CD4-positive, CD25-positive, alpha-beta regulatory T cell (primary cell): Measurements from ENCODE around the gene ALDH3B2. TPM values are rescaled to one million over a fixed set of nuclear protein-coding genes. Genes with fewer than 3 reads are reported as not detected.
"Not testable (repeated sequence)": the region's sequence is repeated elsewhere in the genome, so short reads cannot be mapped to it uniquely, and the experiment has no call there.

Source experiments
- ATAC-seq, 2 donors: fragments of 150-1000 bp; cut with Tn5 transposase; one replicate each; pipeline ENCODE4 v1.10.0; 2021; ENCODE audit warnings: low read depth in 2 of 2, moderate number of reproducible peaks in 2 of 2, moderate library complexity in 1 of 2
- DNase-seq, 3 donors: peaks; one replicate each; pipeline versions ENCODE4 v3.0.0 to v3.0.0-alpha.2; 2012 to 2022; ENCODE audit warnings: mixed read lengths in 1 of 3
- H3K27ac ChIP-seq: one replicate; pipeline ENCODE4 v1.7.0; 2013; ENCODE audit warnings: mild to moderate bottlenecking, low read length; ENCODE audit not compliant: insufficient read depth, poor library complexity, severe bottlenecking
- H3K27me3 ChIP-seq: one replicate; pipeline ENCODE4 v1.7.0; 2013; ENCODE audit warnings: low read length; ENCODE audit not compliant: control insufficient read depth, insufficient read depth
- H3K36me3 ChIP-seq: one replicate; pipeline ENCODE4 v1.7.0; 2013; ENCODE audit warnings: mild to moderate bottlenecking, low read length, moderate library complexity; ENCODE audit not compliant: control insufficient read depth, insufficient read depth
- H3K4me1 ChIP-seq: 2 replicates; pipeline ENCODE4 v1.7.0; 2013; ENCODE audit warnings: mild to moderate bottlenecking, low read length; ENCODE audit not compliant: insufficient read depth, control insufficient read depth, poor library complexity, severe bottlenecking
- H3K4me3 ChIP-seq: one replicate; pipeline ENCODE4 v1.7.0; 2013; ENCODE audit warnings: low read depth, mild to moderate bottlenecking, low read length, moderate library complexity
- H3K9me3 ChIP-seq, 2 experiments: 1 replicate in 1 of 2; 2 replicates in 1 of 2; pipeline ENCODE4 v1.7.0; 2013; ENCODE audit warnings: low read length in 2 of 2, mild to moderate bottlenecking in 1 of 2, moderate library complexity in 1 of 2; ENCODE audit not compliant: control insufficient read depth in 2 of 2
- H3K27ac Mint-ChIP-seq, 3 donors: one replicate each; pipeline ENCODE4 v1.8.0; 2020 to 2022; ENCODE audit warnings: mild to moderate bottlenecking in 3 of 3, mixed read lengths in 3 of 3, moderate library complexity in 2 of 3
- H3K27me3 Mint-ChIP-seq: one replicate; pipeline ENCODE4 v1.8.0; 2022; ENCODE audit warnings: mild to moderate bottlenecking, mixed read lengths
- H3K36me3 Mint-ChIP-seq: one replicate; pipeline ENCODE4 v1.8.0; 2020; ENCODE audit warnings: mixed read lengths
- H3K4me1 Mint-ChIP-seq, 4 donors: one replicate each; pipeline ENCODE4 v1.8.0; 2020 to 2022; ENCODE audit warnings: mixed read lengths in 4 of 4, mild to moderate bottlenecking in 1 of 4
- H3K4me3 Mint-ChIP-seq, 4 donors: one replicate each; pipeline ENCODE4 v1.8.0; 2020 to 2022; ENCODE audit warnings: mild to moderate bottlenecking in 4 of 4, mixed read lengths in 4 of 4, moderate library complexity in 3 of 4
- H3K9me3 Mint-ChIP-seq, 7 donors: one replicate each; pipeline ENCODE4 v1.8.0; 2020 to 2022; ENCODE audit warnings: mixed read lengths in 7 of 7, mild to moderate bottlenecking in 3 of 7, moderate library complexity in 2 of 7
- polyA plus RNA-seq, 4 donors: library from polyadenylated mRNA; unstranded; fragments of 300-500 nt; fragmentation: Illumina TruSeq; gene quantifications; one replicate each; pipeline ENCODE4 v1.2.3, GENCODE V29; 2021
- total RNA-seq: library from RNA; stranded (reverse); gene quantifications from one replicate; pipeline ENCODE4 v1.2.3, GENCODE V29; 2022

The ALDH3B2 gene
- total and polyA plus RNA-seq, 5 donors from 2014 or later: not detected

DNA sequence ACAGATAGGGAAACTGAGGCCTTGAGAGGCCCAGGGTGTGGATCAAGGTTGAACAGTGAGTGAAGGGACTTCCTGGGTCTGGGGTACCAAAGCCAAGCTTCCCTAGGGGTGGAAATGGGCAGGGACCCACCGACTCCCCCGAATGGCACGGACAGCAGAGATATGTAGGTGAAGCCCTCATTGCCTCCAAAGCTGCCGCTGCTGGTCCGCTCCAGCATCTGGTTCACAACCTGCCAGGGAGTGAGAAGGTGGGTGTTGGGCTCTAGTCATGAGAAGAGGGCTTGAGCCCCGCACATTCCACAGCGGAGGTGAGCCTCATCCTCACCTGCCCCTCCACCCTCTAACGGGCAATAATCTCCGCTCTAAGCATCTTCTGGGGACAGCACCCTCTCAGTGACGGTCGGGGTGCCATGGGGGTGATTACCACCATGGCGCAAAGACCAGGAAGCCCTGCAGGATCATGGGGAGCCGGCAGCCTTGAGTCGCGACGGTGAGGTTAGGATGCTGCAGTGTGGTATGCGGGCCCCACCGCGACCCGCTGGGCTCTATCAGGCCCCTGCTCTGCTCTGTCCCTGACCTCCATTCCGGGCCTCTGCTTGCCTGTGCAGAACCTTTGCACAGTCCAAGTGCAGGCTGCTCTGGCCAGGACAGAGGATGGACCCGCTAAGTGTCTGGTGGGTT, 10.8 kb downstream of the ALDH3B2 start:
- Mint-ChIP-seq H3K4me1 (peaks cover 4 to 7% (median 5%) of the 10 kb centered on the region in 4 donors), H3K4me3 (no peak overlapping the region), H3K9me3 (no peaks in the 10 kb centered on the region), H3K36me3 (no peaks in the 10 kb centered on the region), H3K27ac (no peak overlapping the region), H3K27me3 (peaks cover 10% of the 10 kb centered on the region)
- Histone ChIP-seq H3K27me3 (no peaks in the 10 kb centered on the region), H3K4me3 (no peak overlapping the region), H3K36me3 (no peaks in the 10 kb centered on the region), H3K27ac (no peak overlapping the region), H3K9me3 (no peaks in the 10 kb centered on the region), H3K4me1 (no peaks in the 10 kb centered on the region)
- DNase-seq (no peak), ATAC-seq (no peak)

- Histone ChIP-seq H3K27me3 (no peaks in the 10 kb centered on the region), H3K36me3 (no peaks in the 10 kb centered on the region), H3K9me3 (no peaks in the 10 kb centered on the region), H3K27ac (no peak overlapping the region), H3K4me3 (no peak overlapping the region), H3K4me1 (no peaks in the 10 kb centered on the region)
- H3K27ac Mint-ChIP-seq: no peak overlapping the region
- no peak for DNase-seq
- H3K27me3 Mint-ChIP-seq: peaks cover 10% of the 10 kb centered on the region
- no peaks in the 10 kb centered on the region for H3K36me3 Mint-ChIP-seq
- H3K9me3 Mint-ChIP-seq: no peaks in the 10 kb centered on the region
- ATAC-seq: no peak
- peaks cover 4 to 7% (median 5%) of the 10 kb centered on the region in 4 donors for H3K4me1 Mint-ChIP-seq
- H3K4me3 Mint-ChIP-seq: no peak overlapping the region
Measured at GRCh38 chr11:67662835-67663531, 11.4 kb downstream of the ALDH3B2 start.

DNA sequence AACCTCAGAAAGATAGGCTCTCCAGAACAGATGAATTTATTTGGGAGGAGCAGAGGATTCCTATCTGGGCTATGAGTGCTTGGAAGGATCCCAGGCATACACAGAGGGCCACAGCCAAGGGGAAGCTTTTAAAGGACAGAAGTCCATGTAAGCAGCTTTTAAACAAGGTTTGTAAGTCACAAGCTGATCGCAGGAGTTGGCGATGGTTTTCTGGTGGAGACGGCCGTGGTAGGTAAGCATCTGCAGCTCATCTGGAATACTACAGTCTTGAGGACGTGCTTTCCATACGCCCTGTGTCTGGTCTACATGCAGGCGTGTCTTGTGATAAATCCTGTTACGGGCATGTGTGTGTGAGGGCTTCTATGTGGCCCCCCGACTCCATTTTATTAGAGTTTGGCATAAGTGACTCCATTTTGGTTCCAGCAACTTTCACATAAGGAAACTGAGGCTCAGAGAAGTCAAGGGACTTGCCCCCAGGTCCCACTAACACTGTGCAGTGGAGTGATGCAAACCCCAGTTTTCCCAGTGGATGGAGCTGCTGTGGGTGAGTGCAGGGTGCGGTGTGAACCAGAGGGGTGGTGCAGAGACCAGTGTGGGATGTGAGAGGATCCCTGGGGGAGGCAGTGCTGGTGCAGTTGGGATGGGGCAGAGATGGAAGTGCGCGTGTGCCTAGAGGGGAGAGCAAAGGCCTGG, 12.1 kb downstream of the ALDH3B2 start:
- H3K27me3 ChIP-seq: no peaks in the 10 kb centered on the region
- H3K27ac Mint-ChIP-seq: peak overlapping the region in 1 of 3 donors; percentile 53
- H3K36me3 Mint-ChIP-seq: no peaks in the 10 kb centered on the region

DNA sequence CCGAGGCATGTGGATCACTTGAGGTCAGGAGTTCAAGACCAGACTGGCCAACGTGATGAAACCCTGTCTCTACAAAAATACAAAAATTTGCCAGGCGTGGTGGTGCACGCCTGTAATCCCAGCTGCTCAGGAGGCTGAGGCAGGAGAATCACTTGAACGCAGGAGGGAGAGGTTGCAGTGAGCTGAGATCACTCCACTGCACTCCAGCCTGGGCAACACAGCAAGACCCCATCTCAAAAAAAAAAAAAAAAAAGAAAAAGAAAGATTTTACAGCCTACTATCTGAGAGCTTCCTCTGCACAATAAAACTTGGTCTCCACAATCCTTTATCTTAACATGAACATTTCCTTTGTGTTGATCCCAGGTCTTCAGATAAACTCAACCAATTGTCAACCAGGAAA, 13.7 kb downstream of the ALDH3B2 start:
- DNase-seq, H3K4me1 Mint-ChIP-seq, H3K27ac ChIP-seq, H3K27me3 Mint-ChIP-seq, H3K9me3 Mint-ChIP-seq, H3K9me3 ChIP-seq, H3K27me3 ChIP-seq, H3K4me3 ChIP-seq, H3K4me1 ChIP-seq, H3K36me3 Mint-ChIP-seq, ATAC-seq, H3K36me3 ChIP-seq: not testable (repeated sequence)
- H3K27ac Mint-ChIP-seq: peak overlapping the region in 1 of 3 donors; percentile 74
- H3K4me3 Mint-ChIP-seq: peak overlapping the region in 1 of 4 donors; percentile 59

More for the DNA sequence above, 12.1 kb downstream of the ALDH3B2 start:
- H3K4me1 Mint-ChIP-seq: peaks cover 4 to 8% (median 6%) of the 10 kb centered on the region in 4 donors
- no peak overlapping the region for H3K4me3 Mint-ChIP-seq
- H3K4me1 ChIP-seq: no peaks in the 10 kb centered on the region
- H3K27me3 Mint-ChIP-seq: peaks cover 10% of the 10 kb centered on the region
- no peaks in the 10 kb centered on the region for H3K36me3 ChIP-seq
- no peaks in the 10 kb centered on the region for H3K9me3 ChIP-seq
- H3K27ac ChIP-seq: no peak overlapping the region
- H3K9me3 Mint-ChIP-seq: no peaks in the 10 kb centered on the region
- ATAC-seq: no peak
- DNase-seq: no peak
- H3K4me3 ChIP-seq: no peak overlapping the region

DNA sequence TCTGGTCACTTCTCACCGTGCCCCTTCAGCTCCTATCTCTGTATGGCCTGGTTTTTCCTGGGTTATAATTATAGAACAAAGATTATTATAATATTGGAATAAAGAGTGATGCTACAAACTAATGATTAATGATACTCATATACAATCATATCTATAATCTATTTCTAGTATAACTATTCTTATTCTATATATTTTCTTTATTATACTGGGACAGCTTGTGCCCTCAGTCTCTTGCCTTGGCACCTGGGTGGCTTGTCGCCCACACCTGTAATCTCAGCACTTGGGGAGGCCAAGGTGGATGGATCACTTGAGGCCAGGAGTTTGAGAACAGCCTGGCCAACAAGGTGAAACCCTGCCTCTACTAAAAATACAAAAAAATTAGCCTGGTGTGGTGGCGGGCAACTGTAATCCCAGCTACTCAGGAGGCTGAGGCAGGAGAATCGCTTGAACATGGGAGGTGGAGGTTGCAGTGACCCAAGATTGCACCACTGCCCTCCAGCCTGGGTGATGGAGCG, 14.7 kb downstream of the ALDH3B2 start:
- not testable (repeated sequence) for H3K9me3 ChIP-seq, H3K36me3 Mint-ChIP-seq, H3K4me1 ChIP-seq, H3K27ac ChIP-seq, H3K27me3 ChIP-seq, H3K4me3 ChIP-seq, H3K27ac Mint-ChIP-seq, DNase-seq, H3K36me3 ChIP-seq, H3K4me3 Mint-ChIP-seq, H3K9me3 Mint-ChIP-seq, ATAC-seq, H3K27me3 Mint-ChIP-seq
- peaks cover 4 to 11% (median 7%) of the 10 kb centered on the region in 4 donors for H3K4me1 Mint-ChIP-seq

GRCh38 chr11:67657300-67657699, 17.1 kb downstream of the ALDH3B2 start:
- ATAC-seq (no peak), DNase-seq (peak in 1 of 3 donors; percentile 32)
- peaks cover 4% of the 10 kb centered on the region for H3K4me1 ChIP-seq
- no peaks in the 10 kb centered on the region for H3K27me3 ChIP-seq
- Mint-ChIP-seq H3K9me3 (no peaks in the 10 kb centered on the region), H3K36me3 (no peaks in the 10 kb centered on the region), H3K4me1 (peaks cover 4 to 11% (median 7%) of the 10 kb centered on the region in 4 donors), H3K4me3 (peak overlapping the region; percentile 35 to 63 (median 46)), H3K27me3 (peaks cover 10% of the 10 kb centered on the region), H3K27ac (peak overlapping the region in 1 of 3 donors; percentile 31)
- H3K36me3 ChIP-seq: no peaks in the 10 kb centered on the region
- no peak overlapping the region for H3K27ac ChIP-seq
- H3K9me3 ChIP-seq: no peaks in the 10 kb centered on the region
- peak overlapping the region; percentile 77 for H3K4me3 ChIP-seq

- Histone ChIP-seq H3K36me3 (no peaks in the 10 kb centered on the region), H3K9me3 (no peaks in the 10 kb centered on the region), H3K4me3 (no peak overlapping the region), H3K27ac (no peak overlapping the region), H3K27me3 (no peaks in the 10 kb centered on the region), H3K4me1 (peaks cover 4% of the 10 kb centered on the region)
- Mint-ChIP-seq H3K4me3 (peak overlapping the region in 2 of 4 donors; percentile 63 to 65), H3K27ac (peak overlapping the region in 1 of 3 donors; percentile 36), H3K9me3 (no peaks in the 10 kb centered on the region), H3K4me1 (peaks cover 4 to 11% (median 7%) of the 10 kb centered on the region in 4 donors), H3K36me3 (no peaks in the 10 kb centered on the region), H3K27me3 (peaks cover 5% of the 10 kb centered on the region)
- DNase-seq (peak in 1 of 3 donors; percentile 41), ATAC-seq (no peak)
Measured at GRCh38 chr11:67656278-67656922, 18.0 kb downstream of the ALDH3B2 start.
